ENCODE results near the gene SSU72. TPM values are rescaled to one million over a fixed set of nuclear protein-coding genes. Genes with fewer than 3 reads are reported as not detected.

SSU72 gene
- 92.5 to 114 TPM (median 109 TPM) in 5 replicates for total RNA-seq (2022; extraction: Qiagen RNA extraction; ENCODE audit: low read depth)

DNA sequence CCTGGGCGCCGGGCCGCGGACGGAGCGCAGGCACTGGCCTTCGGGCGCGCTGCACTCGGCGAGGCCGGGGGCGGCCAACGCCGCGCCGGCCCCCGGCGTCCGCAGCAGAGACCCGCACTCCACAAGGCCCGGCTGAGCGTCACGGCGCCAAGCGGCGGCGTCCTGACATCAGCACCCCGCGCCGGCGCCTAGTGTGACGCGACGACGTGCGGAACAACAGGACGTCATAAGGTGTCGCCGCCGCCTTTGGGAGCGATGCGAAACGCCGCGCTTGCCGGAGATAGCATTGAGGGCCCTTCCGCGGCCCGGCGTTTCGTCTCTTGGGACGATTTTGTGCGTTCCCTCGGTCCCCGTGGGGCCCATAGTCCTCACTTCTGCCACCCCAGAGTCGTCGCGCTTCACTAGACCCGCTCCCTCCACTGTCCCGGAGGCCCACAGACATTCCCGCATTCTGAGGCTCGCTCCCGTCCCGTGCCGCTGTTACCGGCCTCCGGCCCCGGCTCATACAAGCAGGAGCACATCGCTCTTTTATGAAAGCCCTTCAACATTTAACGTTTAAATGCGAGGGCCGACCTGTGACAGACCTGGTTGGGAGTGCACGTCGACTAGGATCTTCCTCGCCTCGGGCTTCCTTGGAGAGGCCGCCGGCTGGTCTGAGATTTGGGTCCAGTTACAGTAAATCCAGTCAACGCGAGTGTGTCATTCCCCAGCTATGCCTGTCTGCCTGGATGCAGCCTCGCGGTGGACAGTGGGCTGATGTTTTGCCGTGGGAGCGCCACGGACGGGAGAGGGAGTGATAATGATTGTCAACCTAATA lies at the start of gene SSU72:
SSU72 (minus strand) TSS at position 143 of the 817 bp plus-strand sequence. CDS start 306 bp downstream, outside the sequence.

DNA sequence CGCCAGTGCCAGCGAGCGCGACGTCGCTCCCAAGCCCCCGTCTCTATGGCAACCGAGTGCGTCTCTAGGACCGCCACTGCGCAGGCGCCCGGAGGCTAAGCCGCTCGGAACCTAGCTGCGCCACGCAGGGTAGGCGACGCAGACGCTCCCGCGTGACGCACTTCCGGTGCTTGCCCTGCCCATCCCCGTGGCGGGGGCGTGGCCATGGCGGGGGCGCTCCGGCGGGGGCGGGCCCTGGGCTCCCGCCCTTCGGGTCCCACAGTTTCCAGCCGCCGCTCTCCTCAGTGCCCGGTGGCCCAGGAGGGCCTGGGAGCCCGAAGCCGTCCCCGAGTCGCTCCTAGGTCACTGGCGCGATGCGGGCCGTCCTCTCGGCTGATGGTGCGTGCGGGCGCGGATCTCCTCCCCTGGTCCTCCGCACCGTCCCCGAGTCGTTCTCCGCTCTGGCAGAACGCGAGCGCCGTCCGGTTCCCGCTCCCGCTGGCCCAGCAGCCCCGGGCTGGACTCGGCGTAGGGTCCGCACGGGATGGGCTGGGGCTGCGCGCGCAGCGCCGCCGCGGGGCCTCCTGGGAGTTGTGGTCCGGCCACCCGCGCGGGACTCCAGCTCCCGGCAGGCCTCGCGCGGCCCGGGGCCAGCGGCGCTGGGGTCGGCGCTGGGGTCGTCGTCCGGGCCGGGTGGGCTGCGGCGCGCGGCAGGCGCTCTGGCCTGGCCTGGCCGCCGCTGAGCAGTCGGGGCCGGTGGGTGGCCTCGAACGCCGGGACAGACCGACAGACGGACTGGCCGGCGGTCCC lies 40.8 kb upstream of the SSU72 start, which contains the start of gene MIB2:
MIB2 (plus strand) TSS at position 245 of the 789 bp plus-strand sequence. CDS start 7,953 bp downstream, outside the sequence.

DNA sequence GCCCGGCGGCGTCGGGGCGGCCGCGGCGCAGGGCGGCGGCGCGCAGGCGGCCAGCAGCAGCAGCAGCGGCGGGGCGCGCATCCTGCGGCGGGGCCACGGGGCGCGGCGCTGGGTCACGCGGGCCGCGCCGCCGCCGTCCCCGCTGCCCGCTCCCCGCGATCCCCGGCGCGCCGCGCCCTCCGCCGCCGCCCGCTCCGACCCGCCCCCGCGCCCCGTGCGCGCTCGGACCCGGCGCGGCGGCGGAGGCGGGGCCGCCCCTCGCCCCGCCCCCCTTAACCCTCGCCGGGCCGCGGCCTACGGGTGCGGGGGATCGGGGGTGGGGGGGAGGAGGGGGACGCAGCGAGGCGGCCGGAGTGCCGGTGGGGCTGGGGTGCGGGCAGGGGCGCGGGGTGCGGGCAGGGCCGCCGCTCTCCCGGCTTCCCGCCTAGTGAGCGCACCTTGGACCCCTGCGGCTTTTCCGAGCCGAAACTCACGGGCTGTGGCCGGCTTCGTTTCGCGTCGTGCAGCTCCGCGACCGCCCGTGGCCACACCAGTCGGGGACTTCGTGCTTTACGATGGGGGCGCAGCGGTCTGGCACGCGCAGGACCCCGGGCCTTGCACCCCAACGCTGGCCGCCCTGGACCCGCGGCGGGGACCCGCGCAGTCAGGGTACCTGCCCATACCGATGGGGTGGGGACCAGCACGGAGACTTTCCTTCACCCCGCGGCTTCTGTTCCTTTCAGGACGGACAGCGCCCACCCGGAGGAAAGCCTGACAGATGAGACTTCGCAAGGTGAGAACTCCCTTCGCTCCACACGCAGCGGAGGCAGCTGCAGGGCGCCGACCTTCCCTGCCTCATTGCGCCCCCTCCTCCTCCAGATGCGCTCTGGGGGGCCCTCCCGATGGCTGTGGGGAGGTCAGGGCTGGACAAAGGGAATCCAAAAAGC lies 25.5 kb upstream of the SSU72 start, which contains the start of gene FNDC10:
FNDC10 (minus strand) TSS at position 201 of the 926 bp plus-strand sequence; CDS start at position 81, 120 bp downstream.

DNA sequence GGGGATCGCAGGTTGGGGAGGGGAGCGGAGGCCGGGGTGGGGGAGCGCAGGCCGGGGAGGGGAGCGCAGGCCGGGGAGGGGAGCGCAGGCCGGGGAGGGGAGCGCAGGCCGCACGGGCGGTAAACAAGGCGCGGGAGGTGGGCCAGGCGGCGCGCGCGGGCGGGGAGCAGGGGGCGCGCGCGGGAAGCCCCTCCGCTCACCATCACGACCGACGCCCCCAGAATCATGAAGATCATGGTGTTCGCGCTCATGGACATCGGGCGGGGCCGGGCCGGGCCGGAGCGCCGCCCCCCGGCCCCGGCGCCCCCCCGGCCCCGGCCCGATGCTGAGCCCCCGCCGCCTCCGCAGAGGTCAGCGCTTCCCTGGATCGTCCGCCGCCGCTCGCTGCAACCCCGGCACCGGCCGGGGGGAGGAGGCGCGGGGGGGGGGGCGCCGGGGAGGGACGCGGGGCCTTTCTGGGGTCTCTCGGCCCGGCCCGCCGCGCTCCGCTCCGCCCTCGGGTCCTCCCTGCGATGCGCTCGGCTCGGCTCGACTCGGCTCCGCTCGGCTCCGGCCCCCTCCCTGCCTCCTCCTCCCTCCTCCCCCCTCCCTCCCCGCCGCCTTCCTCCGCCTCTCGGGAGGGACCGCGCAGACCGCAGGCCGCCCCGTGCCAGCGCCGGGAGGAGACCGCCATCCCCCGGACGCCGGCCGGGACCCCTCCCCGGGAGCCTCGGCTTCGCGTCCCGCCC lies 34.4 kb downstream of the SSU72 start, which contains the start of gene TMEM240:
TMEM240 (minus strand) TSS at position 535 of the 728 bp plus-strand sequence; CDS start at position 257, 278 bp downstream.

DNA sequence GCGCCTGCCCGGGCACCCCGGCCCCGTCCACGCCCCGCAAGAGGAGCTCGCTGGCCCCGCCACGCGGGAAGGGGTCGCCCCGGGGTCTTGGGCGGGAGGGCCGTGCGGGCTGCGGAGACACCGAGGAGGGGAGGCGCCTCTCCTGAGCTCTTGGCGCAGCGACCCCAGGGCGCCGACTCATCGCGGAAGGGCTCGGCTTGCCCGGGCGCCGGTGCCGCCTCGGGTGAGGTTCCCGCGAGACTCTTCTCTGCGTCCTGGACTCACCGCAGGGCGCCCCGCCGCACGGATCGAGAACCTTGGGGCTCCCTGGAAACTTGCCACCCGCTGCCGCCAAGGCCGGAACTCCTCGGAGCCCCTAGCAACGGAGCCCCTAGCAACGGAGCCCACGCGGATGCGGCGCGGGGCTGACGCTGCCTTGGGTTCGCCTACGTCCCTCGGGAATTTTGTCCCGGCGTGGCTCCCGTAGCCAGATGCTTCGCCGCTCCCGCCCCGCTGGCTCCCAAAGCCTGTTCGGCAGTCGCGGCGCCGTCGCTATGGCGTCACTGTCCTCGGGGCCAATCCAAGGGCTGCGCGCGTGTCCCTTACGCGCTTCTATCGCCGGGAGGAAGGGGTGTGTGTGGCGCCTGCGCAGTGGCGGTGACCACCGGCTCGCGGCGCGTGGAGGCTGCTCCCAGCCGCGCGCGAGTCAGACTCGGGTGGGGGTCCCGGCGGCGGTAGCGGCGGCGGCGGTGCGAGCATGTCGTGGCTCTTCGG lies 63.0 kb downstream of the SSU72 start, which contains the start of gene ATAD3A:
ATAD3A (plus strand) TSS at position 630 of the 753 bp plus-strand sequence; CDS start at position 737, 107 bp downstream.

Other genes with a start within 250 kb of the SSU72 start
- gene TAS1R3, start 243.6 kb downstream of the SSU72 start, total RNA-seq (2022; extraction: Qiagen RNA extraction; ENCODE audit: low read depth): 0.08 to 0.14 TPM (median 0.12 TPM) in 5 replicates
- 44.0 to 77.6 TPM (median 71.9 TPM) in 5 replicates for gene DVL1, start 225.4 kb downstream of the SSU72 start, total RNA-seq (2022; extraction: Qiagen RNA extraction; ENCODE audit: low read depth)
- gene MXRA8, start 216.3 kb downstream of the SSU72 start, total RNA-seq (2022; extraction: Qiagen RNA extraction; ENCODE audit: low read depth): 0.16 to 1.0 TPM (median 0.27 TPM) in 4 of 5 replicates, not detected in the other
- 99.9 to 181 TPM (median 176 TPM) in 5 replicates for gene AURKAIP1, start 199.7 kb downstream of the SSU72 start, total RNA-seq (2022; extraction: Qiagen RNA extraction; ENCODE audit: low read depth)
- 36.2 to 57.5 TPM (median 50.3 TPM) in 5 replicates for gene CCNL2, start 175.5 kb downstream of the SSU72 start, total RNA-seq (2022; extraction: Qiagen RNA extraction; ENCODE audit: low read depth)
- 127 to 156 TPM (median 138 TPM) in 5 replicates for gene MRPL20, start 167.6 kb downstream of the SSU72 start, total RNA-seq (2022; extraction: Qiagen RNA extraction; ENCODE audit: low read depth)
- gene ANKRD65, start 153.6 kb downstream of the SSU72 start, total RNA-seq (2022; extraction: Qiagen RNA extraction; ENCODE audit: low read depth): not detected in 5 replicates
- 4.8 to 16.5 TPM (median 14.4 TPM) in 5 replicates for gene VWA1, start 139.2 kb downstream of the SSU72 start, total RNA-seq (2022; extraction: Qiagen RNA extraction; ENCODE audit: low read depth)
- not detected in 5 replicates for gene ATAD3C, start 125.2 kb downstream of the SSU72 start, total RNA-seq (2022; extraction: Qiagen RNA extraction; ENCODE audit: low read depth)
- gene ATAD3B, start 103.1 kb downstream of the SSU72 start, total RNA-seq (2022; extraction: Qiagen RNA extraction; ENCODE audit: low read depth): 1.6 to 3.3 TPM (median 3.2 TPM) in 5 replicates
- 28.2 to 40.1 TPM (median 37.3 TPM) in 5 replicates for gene ATAD3A, start 62.7 kb downstream of the SSU72 start, total RNA-seq (2022; extraction: Qiagen RNA extraction; ENCODE audit: low read depth)
- gene TMEM240, start 34.2 kb downstream of the SSU72 start, total RNA-seq (2022; extraction: Qiagen RNA extraction; ENCODE audit: low read depth): 0.22 to 0.52 TPM (median 0.36 TPM) in 5 replicates
- 5.2 to 10.5 TPM (median 8.0 TPM) in 5 replicates for gene FNDC10, start 25.3 kb upstream of the SSU72 start, total RNA-seq (2022; extraction: Qiagen RNA extraction; ENCODE audit: low read depth)
- gene MIB2, start 40.6 kb upstream of the SSU72 start, total RNA-seq (2022; extraction: Qiagen RNA extraction; ENCODE audit: low read depth): 8.3 to 20.2 TPM (median 17.1 TPM) in 5 replicates
- gene MMP23B, start 57.3 kb upstream of the SSU72 start, total RNA-seq (2022; extraction: Qiagen RNA extraction; ENCODE audit: low read depth): 0.48 to 1.1 TPM (median 0.51 TPM) in 4 of 5 replicates, not detected in the other
- 26.1 to 28.9 TPM (median 26.5 TPM) in 5 replicates for gene CDK11B, start 84.1 kb upstream of the SSU72 start, total RNA-seq (2022; extraction: Qiagen RNA extraction; ENCODE audit: low read depth)
- 9.1 to 13.6 TPM (median 12.0 TPM) in 5 replicates for gene SLC35E2B, start 117.9 kb upstream of the SSU72 start, total RNA-seq (2022; extraction: Qiagen RNA extraction; ENCODE audit: low read depth)
- 18.9 to 23.6 TPM (median 22.9 TPM) in 5 replicates for gene CDK11A, start 149.5 kb upstream of the SSU72 start, total RNA-seq (2022; extraction: Qiagen RNA extraction; ENCODE audit: low read depth)
- gene NADK, start 203.6 kb upstream of the SSU72 start, total RNA-seq (2022; extraction: Qiagen RNA extraction; ENCODE audit: low read depth): 26.7 to 40.1 TPM (median 38.1 TPM) in 5 replicates

Data from A549 treated with RU486 at 1 μM for 4 hours (cell line).